NCI-H524 treated with DMSO at 0.1 percent for 48 hours (cell line): ENCODE results near the gene DPYD.

Experiments
- DNase-seq: peaks from one replicate; lab custom pipeline; 2025; lab: John Stamatoyannopoulos, UW

DPYD gene

DNA sequence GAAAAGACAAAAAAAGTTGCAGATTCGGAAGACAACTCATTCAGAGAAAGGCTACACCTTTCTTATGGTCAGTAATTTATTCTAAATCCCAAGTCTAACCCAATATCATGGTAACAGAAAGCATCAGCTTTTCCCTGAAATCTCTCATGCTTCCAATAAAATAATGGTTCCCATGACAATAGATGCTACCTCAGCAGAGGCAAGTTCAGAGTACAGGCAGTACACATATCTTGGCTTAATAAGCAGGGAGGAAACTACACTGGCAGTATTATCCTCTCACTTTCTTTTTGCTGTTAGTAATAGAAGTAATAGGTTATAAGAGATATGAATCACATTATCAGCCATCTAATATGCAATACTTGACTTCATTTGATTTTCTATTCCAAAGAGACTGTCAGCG, 137.1 kb downstream of the DPYD start:
- no peak for DNase-seq

- no peak for DNase-seq
Measured at GRCh38 chr1:97781762-97782337, 139.0 kb downstream of the DPYD start.

- DNase-seq = no peak
Measured at GRCh38 chr1:97780884-97781283, 139.9 kb downstream of the DPYD start.

DNA sequence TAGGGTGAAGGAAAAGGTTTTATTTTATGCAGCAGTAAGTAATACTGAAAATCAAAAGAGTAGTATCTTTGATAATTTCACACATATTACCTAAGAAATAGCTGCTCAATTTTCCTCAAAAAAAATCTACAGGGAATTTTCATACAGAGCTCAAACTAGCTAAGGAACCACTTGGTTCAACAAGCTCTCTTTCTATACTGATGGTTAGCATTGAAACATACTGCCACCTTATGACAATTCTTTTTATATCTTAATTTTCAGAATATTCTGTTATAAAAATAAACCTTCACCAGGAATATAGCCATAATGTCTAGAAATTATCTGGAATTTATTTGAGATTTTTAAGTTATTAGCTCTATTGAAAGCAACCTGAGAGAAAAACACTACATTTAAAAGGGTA, 142.1 kb downstream of the DPYD start:
- no peak for DNase-seq

- no peak for DNase-seq
Measured at GRCh38 chr1:97770376-97770775, 150.5 kb downstream of the DPYD start.

DNA sequence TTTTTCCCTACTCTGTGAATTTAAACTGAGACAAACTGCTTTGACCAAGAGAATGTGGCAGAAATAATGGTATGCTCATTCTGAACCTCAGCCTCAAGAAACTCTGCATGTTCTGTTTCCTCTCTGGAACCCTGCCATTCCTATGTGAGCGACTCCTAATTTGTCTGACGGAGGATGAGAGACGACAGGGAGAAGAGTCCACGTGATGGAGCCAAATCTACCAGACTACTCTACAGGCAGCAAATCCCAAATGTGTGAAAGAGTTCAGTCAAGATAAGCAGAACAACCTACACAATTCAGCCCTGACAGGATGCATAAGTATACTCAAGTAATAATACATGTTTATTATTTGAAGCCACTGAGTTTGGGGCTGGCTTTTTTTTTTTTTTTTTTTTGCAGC, 153.5 kb downstream of the DPYD start:
- no peak for DNase-seq

DNA sequence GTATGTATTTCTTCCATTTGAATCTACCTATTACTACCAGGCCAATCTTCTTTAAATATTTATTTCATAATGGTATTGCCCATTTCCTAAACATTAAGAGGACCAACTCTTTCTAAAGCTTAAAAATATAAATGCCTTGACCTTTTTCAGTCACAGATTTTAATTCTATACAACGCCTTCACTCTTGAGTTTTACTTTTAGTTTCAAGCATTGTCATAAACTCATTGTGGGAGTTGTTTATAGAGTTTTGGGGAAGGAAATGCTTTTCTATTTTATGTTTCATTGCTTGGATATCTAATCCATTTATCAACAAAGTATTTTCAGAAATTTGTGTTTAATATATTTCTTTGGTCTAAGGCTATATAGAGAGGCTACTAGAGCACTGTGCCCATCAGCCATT, 155.8 kb downstream of the DPYD start:
- no peak for DNase-seq

GRCh38 chr1:97761637-97762036, 159.2 kb downstream of the DPYD start:
- DNase-seq = no peak

GRCh38 chr1:97759078-97759477, 161.8 kb downstream of the DPYD start:
- no peak for DNase-seq

DNA sequence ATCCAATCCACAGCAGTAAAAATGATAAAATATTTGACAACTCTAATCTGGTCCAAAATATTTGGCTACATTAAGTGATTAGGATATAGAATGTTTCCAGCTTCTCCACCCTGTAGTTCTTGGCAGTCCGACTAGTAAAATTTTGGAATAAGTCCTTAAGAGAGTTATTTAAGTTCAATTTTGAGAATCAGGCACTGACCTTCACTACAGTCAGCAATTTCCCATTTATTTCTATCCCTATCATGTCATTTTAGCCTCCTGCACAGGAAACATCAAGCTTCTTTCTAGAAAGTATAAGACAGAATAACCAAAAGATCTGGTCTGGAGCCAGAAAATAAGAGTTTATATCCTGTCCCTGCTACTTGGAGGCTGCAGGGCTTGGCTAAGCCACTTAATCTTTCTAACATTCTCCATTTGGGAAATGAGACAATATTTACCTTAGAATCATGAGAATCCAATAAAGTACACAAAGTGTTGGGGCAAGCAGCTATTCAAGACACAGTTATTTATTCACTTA, 162.2 kb downstream of the DPYD start:
- DNase-seq = no peak

DNA sequence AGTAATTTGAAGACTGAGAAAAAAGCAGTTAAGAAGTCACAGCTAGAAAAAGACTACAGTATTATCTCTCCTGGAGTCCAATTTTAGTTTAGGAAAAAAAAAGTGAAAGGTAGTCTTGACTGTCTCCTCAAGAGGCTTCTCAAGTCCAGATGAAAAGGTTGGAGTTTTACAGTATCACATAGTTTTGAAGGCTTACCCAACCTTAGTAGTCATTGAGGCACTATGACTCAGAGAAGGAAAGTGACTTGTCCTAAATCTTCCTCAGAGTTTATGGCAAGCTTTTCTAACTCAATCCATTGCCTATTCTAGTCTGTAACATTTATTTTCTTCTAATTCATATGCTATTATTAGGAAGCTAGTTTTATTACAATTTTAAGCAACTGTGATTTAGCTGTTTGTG, 174.9 kb downstream of the DPYD start:
- no peak for DNase-seq

GRCh38 chr1:97744977-97745376, 175.9 kb downstream of the DPYD start:
- no peak for DNase-seq

DNA sequence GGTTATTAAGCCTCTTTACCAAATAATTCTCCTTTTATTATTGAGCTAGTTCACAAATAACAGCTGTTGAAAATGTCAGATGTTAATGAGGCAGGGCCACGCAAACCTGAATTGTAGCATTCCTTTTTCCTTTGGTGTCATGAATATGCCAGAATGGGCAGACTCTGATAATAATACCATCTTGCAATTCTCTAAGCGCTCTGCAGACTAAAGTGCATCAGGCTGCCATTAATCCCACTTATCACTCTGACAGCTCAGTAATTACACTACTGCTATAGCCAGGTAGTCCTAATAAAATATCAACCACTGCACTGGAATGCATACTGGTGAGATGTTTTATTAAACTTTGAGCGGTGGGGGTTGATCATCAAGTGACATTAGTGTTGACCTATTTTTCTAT, 177.7 kb downstream of the DPYD start:
- no peak for DNase-seq

DNA sequence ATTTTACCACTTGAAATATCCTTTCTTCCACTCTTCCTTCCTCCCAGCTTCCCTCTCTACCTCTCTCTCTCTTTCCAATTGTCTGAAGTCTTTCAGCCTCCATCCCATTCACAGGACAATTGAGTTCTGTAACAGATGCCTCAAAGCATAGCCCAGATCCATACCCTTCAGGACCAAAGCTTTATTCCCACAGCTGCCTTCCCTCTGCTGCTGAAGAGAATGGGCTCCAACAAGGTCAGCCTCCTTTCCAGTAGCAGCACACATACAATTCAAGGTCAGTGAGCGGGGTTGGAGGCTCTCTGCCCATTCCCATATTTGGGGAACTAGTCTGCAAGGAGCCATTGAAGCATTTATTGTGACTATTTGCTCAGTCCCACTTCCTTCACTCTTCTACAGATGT, 179.9 kb downstream of the DPYD start:
- no peak for DNase-seq

DNA sequence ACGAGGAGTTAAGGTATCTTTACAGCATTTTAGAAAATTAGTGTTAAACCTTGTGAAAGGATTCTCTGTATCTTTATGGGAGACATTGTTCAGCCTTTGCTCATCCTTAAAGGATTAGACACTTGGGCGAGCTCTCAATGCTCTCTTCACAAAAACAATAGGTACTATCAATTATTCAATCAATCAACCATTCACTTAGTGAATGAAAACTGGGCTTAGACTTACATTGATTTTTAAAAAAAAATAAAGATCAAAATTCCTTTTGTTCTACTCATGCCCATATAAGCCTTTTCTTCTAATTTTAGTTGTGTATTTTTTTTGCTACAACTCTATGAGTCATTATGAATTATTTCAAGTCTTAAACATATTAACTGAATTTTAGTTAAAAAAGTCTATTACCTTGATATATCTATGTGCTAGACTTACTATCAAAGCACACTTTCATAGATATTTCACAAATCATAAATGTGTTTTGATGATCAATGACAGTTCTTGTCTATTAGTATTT, 181.2 kb downstream of the DPYD start:
- DNase-seq = no peak

GRCh38 chr1:97738270-97738669, 182.6 kb downstream of the DPYD start:
- no peak for DNase-seq

- no peak for DNase-seq
Measured at GRCh38 chr1:97730271-97730670, 190.6 kb downstream of the DPYD start.

DNA sequence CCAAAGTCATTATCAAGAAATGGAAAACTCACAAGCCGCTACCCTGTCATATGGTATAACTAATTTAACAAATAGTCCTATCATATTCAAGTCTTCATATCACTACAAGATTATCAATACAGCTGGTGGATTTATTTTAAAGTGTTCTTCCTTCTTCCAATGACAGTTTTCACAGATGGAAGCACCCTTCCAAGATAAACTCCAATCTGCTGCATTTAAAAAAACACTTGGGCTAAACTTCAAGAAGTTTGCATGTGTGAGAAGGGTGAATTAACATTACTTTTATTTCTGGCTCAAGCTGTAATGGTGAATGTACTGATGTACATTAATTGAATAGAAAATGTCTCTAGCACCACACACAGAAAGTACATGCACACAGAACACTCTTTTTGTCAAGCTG, 192.4 kb downstream of the DPYD start:
- DNase-seq = no peak

DNA sequence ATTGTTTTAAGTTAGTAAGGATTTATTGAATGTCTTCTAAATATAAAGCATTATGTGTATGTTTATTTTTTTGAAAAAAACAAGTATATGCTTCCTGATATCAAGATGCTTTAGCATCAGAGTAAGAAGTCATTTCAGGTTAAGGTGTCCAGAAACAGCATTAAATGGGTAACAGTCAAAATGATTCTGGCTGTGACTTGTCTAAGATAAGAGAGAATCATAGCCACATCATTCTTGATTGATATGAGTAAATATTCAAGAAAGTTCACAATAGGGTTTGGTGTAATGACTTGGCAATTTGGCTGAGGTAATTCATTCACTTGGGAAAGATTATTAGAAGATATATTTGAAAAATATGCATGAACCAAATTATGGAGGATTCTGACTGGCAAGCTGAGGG, 193.8 kb downstream of the DPYD start:
- DNase-seq = no peak

- no peak for DNase-seq
Measured at GRCh38 chr1:97726386-97726785, 194.4 kb downstream of the DPYD start.

DNA sequence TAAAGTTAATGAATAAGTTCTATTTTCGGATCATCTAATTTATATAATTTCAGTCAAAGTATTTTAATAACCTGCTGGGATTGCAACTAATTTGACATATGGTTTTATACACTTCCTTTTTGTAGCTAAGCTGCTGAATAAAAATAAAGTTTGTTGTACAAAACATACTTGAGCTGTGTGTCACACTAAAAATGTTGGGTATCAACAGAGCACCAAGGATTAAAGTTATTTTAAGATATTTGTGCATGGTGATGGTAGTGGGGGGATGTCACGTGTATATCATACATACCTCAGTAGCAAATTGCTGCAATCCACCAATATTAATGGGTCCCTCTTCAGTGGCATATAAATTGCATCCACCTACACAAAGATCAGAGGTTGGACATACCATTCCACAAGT, 199.6 kb downstream of the DPYD start:
- no peak for DNase-seq

- DNase-seq = no peak
Measured at GRCh38 chr1:97712980-97713379, 207.9 kb downstream of the DPYD start.

DNA sequence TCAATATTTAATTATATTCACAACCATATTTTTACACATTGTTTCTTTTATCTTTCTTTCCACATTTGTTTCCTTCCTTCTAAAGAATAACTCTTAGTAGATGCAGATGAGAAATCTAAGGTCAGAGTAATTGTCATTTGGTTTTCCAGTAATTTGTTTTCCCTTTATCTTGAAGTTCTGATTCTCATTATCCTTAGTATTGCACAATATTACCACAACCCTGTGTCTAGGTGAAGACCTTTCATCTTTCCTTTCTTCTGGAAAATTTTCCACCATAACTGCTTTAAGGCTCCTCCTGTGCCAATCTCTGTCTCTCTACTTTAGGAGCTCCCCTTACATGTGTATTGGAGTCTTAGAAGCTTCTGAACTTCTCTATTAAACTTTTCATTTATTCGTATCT, 209.0 kb downstream of the DPYD start:
- DNase-seq = no peak

DNA sequence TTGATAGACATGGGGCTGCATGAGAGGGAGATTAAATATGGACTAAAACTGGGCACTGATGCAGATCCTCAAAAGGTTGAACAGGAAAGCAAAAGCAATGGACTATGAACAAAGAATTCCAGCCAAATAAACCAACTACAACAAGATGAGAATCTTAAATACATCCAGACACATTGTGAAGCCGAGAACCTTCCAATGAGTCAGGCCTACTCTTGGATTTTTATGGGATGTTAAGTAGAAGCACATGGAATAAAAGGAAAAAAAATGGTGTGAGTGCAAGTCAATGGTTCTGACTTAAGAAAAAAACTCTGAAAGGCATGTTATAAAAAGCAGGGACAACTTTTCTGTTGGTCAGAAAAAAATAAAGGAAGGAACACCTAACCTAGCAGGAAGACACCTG, 227.2 kb downstream of the DPYD start:
- no peak for DNase-seq
